Measurements from ENCODE around the gene ANKS6. TPM values are rescaled to one million over a fixed set of nuclear protein-coding genes. Genes with fewer than 3 reads are reported as not detected.

Gene ANKS6
- total and polyA plus RNA-seq, 4 donors, result 1.9 to 6.3 (median 2.9) TPM

GRCh38 chr9:98709968-98710965 is 86.1 kb downstream of the ANKS6 start:
- H3K4me3 ChIP-seq (ENCODE audit: low read depth in 1 of 3, low read length in 3 of 3), result no peak overlapping the region
- no peak overlapping the region for H3K9ac ChIP-seq (ENCODE audit: low read depth in 1 of 2, low read length in 2 of 2)
- H3K4me1 ChIP-seq (ENCODE audit: control insufficient read depth in 4 of 4, insufficient read depth in 4 of 4, low read length in 3 of 4), result peaks cover 16 to 27% (median 18%) of the 10 kb centered on the region in 4 donors
- no peaks in the 10 kb centered on the region for H3K36me3 ChIP-seq (ENCODE audit: control insufficient read depth in 4 of 4, insufficient read depth in 3 of 4, low read depth in 1 of 4, low read length in 3 of 4)
- peaks cover 2 to 20% (median 5%) of the 10 kb centered on the region in 4 donors for H3K27me3 ChIP-seq (ENCODE audit: control insufficient read depth in 4 of 4, insufficient read depth in 4 of 4, low read length in 3 of 4)
- no peak overlapping the region for H3K27ac ChIP-seq (ENCODE audit: low read depth in 1 of 2, low read length in 2 of 2)
- no peaks in the 10 kb centered on the region for H3K9me3 ChIP-seq (ENCODE audit: control insufficient read depth in 4 of 4, low read length in 3 of 4)
- WGBS, result 65% methylated on average over 14 of the region's 14 CpGs
- TF ChIP-seq RAD21 (IDR thresholded peaks at IDR 0.05), result no peak
- TF ChIP-seq YY1 (IDR thresholded peaks at IDR 0.05), result no peak
- TF ChIP-seq, protein P1, sequence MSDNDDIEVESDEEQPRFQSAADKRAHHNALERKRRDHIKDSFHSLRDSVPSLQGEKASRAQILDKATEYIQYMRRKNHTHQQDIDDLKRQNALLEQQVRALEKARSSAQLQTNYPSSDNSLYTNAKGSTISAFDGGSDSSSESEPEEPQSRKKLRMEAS (IDR thresholded peaks at IDR 0.05), result no peak
- TF ChIP-seq, protein P2, sequence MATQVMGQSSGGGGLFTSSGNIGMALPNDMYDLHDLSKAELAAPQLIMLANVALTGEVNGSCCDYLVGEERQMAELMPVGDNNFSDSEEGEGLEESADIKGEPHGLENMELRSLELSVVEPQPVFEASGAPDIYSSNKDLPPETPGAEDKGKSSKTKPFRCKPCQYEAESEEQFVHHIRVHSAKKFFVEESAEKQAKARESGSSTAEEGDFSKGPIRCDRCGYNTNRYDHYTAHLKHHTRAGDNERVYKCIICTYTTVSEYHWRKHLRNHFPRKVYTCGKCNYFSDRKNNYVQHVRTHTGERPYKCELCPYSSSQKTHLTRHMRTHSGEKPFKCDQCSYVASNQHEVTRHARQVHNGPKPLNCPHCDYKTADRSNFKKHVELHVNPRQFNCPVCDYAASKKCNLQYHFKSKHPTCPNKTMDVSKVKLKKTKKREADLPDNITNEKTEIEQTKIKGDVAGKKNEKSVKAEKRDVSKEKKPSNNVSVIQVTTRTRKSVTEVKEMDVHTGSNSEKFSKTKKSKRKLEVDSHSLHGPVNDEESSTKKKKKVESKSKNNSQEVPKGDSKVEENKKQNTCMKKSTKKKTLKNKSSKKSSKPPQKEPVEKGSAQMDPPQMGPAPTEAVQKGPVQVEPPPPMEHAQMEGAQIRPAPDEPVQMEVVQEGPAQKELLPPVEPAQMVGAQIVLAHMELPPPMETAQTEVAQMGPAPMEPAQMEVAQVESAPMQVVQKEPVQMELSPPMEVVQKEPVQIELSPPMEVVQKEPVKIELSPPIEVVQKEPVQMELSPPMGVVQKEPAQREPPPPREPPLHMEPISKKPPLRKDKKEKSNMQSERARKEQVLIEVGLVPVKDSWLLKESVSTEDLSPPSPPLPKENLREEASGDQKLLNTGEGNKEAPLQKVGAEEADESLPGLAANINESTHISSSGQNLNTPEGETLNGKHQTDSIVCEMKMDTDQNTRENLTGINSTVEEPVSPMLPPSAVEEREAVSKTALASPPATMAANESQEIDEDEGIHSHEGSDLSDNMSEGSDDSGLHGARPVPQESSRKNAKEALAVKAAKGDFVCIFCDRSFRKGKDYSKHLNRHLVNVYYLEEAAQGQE (IDR thresholded peaks at IDR 0.05), result peak; percentile 98
- no peak for DNase-seq (ENCODE audit: low spot score)

- TF ChIP-seq YY1 (IDR thresholded peaks at IDR 0.05) (no peak), RXRA (IDR thresholded peaks at IDR 0.05) (no peak), CTCF (IDR thresholded peaks at IDR 0.05; ENCODE audit: low read depth, low read length, missing input control) (no peak), SP1 (IDR thresholded peaks at IDR 0.05) (no peak), GABPA (IDR thresholded peaks at IDR 0.05 in 1 of 2, conservative IDR thresholded peaks at IDR 0.05 in 1 of 2) (no peak), HNF4A (conservative IDR thresholded peaks at IDR 0.05) (no peak), EGR1 (IDR thresholded peaks at IDR 0.05; ENCODE audit: low read depth in 2 of 2) (no peak), FOXA2 (IDR thresholded peaks at IDR 0.05) (no peak), FOXA1 (IDR thresholded peaks at IDR 0.05) (no peak), ATF3 (IDR thresholded peaks at IDR 0.05) (no peak), JUND (IDR thresholded peaks at IDR 0.05) (no peak)
- Histone ChIP-seq H3K27ac (ENCODE audit: low read depth in 1 of 2, low read length in 2 of 2) (no peak within 1 kb of the TSS), H3K9ac (ENCODE audit: low read depth in 1 of 2, low read length in 2 of 2) (no peak within 1 kb of the TSS), H3K36me3 (ENCODE audit: control insufficient read depth in 4 of 4, insufficient read depth in 3 of 4, low read depth in 1 of 4, low read length in 3 of 4) (no peaks in the 10 kb centered on the region), H3K27me3 (ENCODE audit: control insufficient read depth in 4 of 4, insufficient read depth in 4 of 4, low read length in 3 of 4) (peaks cover 2 to 23% (median 9%) of the 10 kb centered on the region in 4 donors), H3K9me3 (ENCODE audit: control insufficient read depth in 4 of 4, low read length in 3 of 4) (no peaks in the 10 kb centered on the region), H3K4me1 (ENCODE audit: control insufficient read depth in 4 of 4, insufficient read depth in 4 of 4, low read length in 3 of 4) (peaks cover 16 to 27% (median 18%) of the 10 kb centered on the region in 4 donors), H3K4me3 (ENCODE audit: low read depth in 1 of 3, low read length in 3 of 3) (peak within 1 kb of the TSS in 1 of 3 donors; percentile 61)
- 4% methylated on average over 111 of the region's 111 CpGs for WGBS
- DNase-seq (ENCODE audit: low spot score), result no peak
Observed at GRCh38 chr9:98708933-98709911, 87.1 kb downstream of the ANKS6 start, which contains the start of gene GABBR2. Gene GABBR2 (minus strand): TSS chr9:98708935. CDS start chr9:98708737, 198 bp downstream.
